DND-41 (cell line): ENCODE measurements around the gene TMEM203.

Source experiments
- EZH2 ChIP-seq: IDR thresholded peaks from 3 replicates; pipeline ENCODE4 v1.6.1; 2012; ENCODE audit warnings: borderline replicate concordance, low read depth, mild to moderate bottlenecking, moderate library complexity, low read length, inconsistent platforms; ENCODE audit not compliant: severe bottlenecking
- TF ChIP-seq, protein P1 (sequence below): IDR thresholded peaks from 2 replicates; pipeline ENCODE4 v1.5.1; 2012; ENCODE audit warnings: borderline replicate concordance, low read length, moderate library complexity, mild to moderate bottlenecking; ENCODE audit not compliant: poor library complexity, severe bottlenecking; ENCODE audit errors: extremely low read depth

DNA sequence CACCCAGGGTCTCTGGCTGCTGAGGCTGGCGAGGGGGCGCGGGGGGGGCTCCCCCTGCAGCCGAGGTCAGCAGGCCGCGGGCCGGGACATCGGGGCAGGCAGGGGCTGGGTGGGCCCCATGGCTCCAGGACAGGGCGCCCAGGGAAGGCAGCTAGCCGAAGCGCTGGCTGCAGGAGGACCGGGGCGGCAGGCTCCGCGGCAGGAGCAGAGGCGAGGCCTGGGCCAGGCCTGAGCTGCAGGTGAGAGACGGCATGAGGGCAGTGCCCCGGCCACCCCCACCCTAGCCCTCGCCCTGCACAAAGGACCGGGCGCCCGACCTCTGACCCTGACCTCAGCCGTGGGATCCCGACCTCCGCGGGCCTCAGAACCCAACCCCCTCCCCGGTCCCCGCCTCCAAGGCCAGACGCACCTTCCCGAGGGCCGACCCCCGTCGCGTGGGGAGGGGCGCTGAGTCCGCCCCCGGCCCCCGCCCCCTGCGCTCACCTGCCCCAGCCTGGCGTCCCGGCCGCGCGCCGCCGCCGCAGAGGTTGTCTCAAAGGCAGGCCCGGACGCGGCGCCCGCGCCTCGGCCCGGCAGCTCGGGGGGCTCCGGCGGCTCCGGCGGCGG is 16.2 kb upstream of the TMEM203 start:
- no peak for TF ChIP-seq EZH2
- TF ChIP-seq, protein P1, sequence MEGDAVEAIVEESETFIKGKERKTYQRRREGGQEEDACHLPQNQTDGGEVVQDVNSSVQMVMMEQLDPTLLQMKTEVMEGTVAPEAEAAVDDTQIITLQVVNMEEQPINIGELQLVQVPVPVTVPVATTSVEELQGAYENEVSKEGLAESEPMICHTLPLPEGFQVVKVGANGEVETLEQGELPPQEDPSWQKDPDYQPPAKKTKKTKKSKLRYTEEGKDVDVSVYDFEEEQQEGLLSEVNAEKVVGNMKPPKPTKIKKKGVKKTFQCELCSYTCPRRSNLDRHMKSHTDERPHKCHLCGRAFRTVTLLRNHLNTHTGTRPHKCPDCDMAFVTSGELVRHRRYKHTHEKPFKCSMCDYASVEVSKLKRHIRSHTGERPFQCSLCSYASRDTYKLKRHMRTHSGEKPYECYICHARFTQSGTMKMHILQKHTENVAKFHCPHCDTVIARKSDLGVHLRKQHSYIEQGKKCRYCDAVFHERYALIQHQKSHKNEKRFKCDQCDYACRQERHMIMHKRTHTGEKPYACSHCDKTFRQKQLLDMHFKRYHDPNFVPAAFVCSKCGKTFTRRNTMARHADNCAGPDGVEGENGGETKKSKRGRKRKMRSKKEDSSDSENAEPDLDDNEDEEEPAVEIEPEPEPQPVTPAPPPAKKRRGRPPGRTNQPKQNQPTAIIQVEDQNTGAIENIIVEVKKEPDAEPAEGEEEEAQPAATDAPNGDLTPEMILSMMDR, result no peak
